HG02798 (cell line): ENCODE data around the gene RNF223.
"Not testable (repeated sequence)": the region's sequence is repeated elsewhere in the genome, so short reads cannot be mapped to it uniquely, and the experiment has no call there.

Experiments
- ATAC-seq: cut with Tn5 transposase; IDR thresholded peaks from one replicate; pipeline ENCODE4 v1.9.1; 2021; ENCODE audit warnings: mild to moderate bottlenecking; ENCODE audit not compliant: unreplicated experiment, poor library complexity

RNF223 gene

DNA sequence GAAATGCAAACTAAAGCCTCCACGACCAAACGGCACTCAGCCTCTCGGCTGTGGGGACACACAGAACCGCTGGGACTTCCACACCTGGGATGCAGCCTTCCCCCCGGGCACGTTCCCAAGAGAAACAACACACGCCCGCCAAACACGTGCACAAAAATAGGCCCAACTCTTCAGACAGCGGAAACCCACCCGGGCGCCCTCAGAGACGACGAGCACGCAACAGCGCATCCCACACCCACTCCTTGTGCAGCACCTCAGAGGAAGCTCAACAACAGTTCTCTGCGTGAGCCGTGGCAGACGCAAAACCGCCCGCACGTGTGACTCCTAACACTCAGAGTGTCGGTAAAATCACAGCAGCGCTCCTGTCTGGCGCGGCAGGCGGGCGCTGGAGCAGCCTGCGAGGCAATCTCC lies 36.5 kb upstream of the RNF223 start:
- no peak for ATAC-seq

DNA sequence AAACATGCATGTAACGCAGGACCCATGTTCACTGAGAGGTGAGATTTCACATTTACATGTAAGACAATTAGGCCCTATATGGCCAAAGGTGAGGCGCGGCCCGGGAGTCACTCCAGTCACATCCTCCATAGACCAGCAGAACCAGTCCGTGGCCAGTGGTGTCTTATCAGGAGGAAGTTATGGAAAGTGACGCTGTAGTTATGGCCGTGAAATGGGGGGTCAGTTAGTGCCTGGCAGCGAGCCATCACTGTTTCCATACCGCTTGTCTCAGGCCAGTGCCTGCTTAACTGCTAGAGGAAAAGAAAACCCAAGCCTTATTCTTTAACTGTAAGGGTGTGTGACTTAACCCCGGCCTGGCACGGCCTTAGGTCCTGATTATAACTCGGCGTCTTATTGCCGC lies 35.6 kb upstream of the RNF223 start:
- no peak for ATAC-seq

DNA sequence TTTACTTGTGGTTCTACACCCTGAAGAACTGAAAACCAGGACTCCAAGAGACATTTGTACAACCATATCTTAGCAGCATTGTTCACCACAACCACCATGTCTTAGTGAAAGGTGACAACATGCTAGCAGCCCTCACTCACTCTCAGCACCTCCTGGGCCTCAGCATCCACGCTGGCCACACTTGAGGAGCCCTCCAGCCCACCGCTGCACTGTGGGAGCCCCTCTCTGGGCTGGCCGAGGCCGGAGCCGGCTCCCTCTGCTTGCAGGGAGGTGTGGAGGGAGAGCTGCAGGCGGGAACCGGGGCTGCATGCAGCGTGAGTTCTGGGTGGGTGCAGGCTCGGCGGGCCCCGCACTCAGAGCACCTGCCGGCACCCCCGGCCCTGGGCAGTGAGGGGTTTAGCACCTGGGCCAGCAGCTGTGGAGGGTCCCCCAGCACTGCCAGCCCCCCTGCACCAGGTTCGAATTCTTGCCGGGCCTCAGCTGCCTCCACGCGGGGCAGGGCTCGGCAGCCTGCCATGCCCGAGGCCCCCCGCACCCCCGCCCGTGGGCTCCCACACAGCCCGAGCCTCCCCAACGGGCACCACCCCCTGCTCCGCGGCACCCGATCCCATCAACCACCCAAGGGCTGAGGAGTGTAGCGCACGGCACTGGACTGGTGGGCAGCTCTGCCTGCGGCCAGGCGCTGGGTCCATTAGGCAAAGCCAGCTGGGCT lies 32.6 kb upstream of the RNF223 start:
- no peak for ATAC-seq

DNA sequence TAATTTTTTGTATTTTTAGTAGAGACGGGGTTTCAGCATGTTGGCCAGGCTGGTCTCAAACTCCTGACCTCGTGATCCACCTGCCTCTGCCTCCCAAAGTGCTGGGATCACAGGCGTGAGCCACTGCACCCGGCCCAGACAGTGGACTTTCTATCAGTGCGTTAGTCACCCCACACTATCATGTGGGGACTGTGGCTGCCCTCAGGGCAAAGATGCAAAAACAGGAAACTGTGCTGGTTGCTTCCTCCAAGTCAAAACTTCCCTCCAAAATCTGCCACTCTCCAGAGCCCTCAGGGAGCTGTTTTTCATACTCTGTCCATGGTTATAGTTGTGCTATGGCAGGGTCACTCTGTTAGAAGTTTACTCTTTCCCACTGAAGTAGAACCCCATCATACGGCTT lies 30.0 kb upstream of the RNF223 start:
- ATAC-seq: not testable (repeated sequence)

DNA sequence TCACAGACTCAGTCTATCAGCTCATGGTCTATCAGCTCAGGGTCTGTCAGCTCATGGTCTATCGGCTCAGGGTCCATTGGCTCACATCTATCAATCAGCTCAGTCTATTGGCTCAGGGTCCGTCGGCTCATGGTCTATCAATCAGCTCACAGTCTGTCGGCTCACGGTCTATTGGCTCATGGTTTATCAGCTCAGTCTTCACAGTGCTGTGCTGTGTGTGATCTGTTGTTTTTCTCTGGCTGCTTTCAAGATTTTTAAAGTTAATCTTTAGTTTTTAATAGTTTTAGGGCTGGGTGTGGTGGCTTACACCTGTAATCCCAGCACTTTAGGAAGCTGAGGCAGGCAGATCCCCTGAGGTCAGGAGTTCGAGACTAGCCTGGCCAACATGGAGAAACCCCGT lies 27.4 kb upstream of the RNF223 start:
- no peak for ATAC-seq

DNA sequence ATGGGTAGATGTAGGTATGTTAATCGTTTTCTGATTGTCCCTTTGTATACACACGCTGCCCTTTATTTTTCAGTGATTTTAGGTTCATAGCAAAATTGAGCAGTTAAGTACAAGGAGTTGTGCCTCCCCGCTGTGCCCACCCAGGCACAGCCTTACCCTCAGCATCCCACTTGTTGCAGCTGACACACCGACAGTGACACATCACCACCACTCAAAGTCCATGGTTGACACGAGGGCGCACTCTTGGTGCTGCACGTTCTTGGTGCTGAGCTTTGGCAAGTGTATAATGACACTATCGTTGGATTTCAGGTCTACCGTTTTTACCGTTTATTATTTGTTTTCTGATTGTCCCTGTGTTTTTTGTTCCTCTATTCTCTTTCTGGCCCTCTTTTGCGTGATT lies 26.2 kb upstream of the RNF223 start:
- ATAC-seq: no peak

DNA sequence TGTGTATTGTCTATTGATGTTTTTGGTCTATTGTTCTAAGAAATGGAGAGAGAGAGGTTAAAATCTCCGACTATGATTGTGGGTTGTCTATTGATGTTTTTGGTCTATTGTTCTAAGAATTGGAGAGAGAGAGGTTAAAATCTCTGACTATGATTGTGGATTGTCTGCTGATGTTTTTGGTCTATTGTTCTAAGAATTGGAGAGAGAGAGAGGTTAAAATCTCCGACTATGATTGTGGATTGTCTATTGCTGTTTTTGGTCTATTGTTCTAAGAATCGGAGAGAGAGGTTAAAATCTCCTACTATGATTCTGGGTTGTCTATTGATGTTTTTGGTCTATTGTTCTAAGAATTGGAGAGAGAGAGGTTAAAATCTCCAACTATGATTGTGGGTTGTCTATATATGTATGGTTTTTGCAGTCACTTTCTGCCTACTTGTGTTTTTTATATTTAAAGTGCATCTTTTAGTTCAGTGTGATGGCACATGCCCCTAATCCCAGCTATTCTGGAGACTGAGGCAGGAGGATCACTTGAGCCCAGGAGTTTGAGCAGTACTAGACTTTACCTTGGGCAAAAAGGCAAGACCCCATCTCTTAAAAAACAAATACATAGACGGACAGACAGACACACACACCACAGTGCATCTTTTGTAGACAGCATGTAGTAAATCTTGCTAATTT lies 25.5 kb upstream of the RNF223 start:
- no peak for ATAC-seq

DNA sequence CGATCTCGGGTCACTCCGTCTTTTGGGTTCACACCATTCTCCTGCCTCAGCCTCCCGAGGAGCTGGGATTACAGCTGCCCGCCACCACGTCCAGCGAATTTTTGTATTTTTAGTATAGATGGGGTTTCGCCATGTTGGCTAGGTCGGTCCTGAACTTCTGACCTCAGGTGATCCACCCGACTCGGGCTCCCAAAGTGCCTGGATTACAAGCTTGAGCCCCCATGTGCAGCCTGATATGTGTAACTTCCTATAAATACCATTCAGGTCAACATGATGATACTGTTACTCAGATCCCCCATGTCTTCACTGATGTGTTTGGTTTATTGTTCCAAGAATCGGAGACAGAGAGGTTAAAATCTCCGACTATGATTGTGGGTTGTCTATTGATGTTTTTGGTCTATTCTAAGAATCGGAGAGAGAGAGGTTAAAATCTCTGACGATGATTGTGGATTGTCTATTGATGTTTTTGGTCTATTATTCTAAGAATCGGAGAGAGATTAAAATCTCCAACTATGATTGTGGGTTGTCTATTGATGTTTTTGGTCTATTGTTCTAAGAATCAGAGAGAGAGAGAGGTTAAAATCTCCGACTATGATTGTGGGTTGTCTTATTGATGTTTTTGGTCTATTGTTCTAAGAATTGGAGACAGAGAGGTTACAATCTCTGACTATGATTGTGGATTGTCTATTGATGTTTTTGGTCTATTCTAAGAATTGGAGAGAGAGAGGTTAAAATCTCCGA lies 24.7 kb upstream of the RNF223 start:
- no peak for ATAC-seq

DNA sequence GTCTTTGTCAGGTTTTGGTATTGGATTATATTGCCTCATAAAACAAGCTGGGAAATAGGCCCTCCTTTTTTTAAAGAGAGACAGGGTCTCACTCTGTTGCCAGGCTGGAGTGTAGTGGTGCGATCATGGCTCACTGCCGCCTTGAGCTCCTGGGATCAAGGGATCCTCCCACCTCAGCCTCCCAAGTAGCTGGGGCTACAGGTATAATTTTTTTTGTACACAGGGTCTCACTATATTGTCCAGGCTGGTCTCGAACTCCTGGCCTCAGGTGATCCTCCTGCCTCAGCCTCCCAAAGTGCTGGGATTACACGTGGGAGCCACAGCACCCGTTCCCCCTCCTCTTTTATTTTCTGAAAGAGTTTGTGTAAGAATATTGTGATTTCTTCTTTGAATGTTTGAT lies 22.0 kb upstream of the RNF223 start:
- not testable (repeated sequence) for ATAC-seq

DNA sequence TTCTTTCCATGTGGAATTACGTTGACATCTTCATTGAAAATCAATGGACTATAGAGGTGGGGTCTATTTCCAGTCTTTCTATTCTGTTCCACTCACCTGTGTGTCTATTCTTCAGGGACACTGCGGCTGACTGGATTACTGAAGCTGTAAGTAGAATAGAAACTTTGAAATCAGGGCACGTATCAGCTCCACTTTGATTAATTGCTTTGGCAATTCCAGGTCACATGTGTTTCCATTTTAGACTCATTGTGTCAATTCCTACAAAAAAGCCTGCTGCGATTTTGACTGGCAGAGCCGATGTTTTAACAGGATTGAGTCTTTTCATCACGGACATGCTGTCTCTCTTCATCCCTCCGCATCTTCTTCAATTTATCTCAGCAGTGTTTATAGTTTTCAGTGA lies 20.9 kb upstream of the RNF223 start:
- ATAC-seq: no peak

DNA sequence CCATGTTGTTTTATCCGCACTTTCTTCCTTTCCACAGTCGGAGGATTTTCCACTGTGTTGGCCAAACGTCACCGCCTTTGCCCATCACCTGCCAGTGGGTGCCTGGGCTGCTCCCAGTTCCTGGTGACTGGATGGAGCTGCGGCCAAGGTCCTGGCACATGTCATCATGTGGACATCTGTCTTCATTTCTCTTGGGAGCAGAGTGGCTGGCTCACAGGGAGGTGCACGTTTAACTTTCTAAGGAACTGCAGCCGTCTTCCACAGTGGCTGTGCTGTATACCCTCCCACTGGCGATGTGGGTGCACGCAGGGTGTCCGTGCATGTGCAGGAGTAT lies 19.5 kb upstream of the RNF223 start:
- no peak for ATAC-seq

DNA sequence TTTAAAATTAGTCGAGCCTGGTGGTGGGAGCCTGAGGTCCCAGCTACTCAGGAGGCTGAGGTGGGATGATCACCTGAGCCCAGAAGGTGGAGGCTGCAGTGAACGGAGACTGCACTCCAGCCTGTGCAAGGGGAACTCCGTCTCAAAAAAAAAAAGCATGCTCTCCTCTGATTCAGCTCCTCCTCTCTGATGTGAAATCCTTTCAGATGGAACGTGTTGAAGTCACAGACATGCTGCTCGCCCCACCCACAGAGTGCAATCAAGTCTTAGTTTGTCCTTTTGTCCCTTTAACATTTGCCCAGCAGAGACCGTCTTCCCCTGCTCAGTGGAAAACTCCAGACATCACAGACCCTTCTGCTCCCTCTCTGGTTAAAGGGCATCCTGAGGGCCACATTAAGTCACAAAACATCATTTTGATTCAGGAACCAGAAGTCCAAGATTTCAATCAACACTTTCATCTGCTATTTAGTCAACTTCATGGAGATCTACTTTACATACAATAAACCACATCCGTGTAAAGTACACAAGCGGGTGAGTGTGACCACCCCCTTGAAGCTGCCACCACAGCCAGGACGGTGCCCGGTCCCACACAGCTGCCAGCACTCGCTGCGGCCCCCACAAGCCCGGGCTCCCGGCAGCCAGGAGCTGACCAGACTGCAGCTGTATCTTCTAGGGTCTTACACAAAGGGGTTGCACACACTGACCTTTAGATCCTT lies 18.9 kb upstream of the RNF223 start:
- no peak for ATAC-seq

DNA sequence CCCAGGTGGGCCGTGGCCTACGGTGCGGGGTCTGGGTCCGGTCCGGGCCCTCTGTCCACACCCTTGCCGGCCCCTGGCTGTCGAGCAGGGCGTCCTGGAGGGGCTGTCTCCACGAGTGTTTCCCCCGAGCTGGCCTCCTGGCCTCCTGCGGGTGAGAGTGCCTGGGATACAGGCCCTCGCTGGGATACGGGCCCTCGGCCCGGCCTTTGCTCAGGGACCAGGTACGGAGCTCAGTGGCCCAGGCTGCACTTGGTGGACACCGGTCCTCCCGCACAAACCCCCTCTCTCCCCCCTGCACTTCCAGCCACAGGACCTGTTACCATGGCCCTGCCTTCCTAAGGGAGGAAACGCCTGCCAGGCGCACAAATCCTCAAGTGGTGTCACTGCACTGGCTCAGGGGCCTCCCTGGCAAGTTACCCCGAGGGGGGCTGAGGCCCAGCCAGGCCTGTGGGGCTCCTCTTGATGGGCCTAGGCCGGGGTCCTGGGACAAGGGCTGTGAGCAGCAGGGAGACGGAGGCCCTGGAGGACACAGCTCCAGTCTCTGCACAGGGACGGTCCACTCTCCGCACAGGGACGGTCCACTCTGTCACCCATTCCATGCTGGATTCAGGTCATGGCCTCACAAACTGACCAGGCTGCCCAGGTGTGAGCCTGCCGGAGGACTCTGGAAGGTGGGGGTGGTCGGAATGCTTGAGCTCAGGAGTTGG lies 18.2 kb upstream of the RNF223 start:
- ATAC-seq: no peak

DNA sequence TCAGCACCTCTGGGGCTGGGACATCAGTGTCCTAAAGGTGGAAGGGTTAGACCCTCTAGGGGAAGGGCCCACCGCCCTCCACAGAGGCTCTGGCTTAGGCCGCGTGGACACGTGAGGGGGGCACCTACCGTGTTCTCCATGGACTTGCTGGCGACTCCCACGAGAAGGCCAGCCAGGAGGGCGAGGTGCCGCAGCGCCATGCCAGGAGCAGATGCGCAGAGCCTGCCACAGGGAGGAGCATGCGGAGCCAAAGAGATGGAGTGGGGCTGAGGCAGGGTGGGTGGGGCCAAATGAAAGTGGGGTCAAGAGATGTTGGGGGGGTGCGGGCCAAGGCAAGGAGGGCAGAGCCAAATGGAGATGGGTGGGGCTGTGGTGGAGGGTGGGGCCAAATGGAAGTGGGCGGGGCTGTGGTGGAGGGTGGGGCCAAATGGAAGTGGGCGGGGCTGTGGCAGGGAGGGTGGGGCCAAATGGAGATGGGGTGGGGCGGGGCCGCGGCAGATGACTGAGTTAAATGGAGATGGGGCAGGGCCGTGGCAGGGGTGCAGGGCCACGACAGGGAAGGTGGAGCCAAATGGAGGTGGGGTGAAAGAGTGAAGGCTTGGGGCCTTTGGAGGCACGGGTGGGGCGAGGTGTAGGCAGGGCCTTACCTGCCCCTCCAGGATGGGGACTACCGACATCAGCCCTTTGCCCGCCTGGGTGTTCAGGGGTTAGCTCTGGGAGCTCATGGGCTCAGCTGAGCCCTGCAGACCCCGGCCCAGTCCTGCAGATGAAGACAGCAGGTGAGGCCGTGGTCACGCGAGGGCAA lies 17.4 kb upstream of the RNF223 start:
- ATAC-seq: no peak

DNA sequence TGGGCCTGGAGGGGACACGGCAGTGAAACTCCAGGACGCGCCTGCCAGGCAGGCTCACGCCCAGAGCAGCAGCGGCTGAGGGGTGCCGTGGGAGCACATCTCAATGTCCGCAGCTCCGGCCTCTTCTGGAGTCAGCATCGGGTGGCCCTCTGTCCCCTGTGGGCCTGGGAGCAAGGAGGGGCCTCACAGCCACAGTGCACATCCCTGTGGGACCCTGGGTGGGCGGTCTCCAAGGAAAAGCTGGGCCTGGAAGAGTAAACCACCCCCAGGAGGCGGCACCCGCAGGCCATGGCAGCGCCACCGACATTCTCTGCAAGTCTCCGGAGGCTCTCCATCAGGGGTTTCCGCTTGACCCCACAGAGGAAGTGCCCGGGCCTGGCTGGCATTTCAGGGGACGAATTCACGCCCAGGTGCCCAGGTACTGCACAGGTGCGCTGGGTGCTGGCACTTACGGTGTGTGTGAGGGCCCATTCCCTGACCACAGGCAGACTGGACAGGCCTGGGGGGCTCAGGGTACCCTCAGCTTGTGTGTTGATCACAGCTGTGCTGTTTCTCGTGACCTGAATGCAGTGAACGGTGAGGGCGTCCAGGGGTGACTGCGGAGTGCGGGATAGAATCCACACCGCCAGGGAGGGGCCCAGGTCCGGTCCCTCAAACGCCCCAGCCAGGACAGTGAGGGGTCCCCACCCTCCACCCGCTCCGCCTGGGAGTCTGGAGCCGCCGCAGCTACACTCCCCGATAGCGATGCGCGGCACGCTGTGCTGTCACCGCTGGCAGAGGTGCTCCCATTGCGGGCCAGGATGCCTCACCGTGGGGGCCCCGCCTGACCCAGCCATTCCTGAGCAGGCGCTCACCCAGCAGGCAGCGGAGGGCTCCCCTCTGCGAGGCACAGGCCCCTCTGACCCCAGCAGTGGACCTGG lies 16.6 kb upstream of the RNF223 start:
- no peak for ATAC-seq

DNA sequence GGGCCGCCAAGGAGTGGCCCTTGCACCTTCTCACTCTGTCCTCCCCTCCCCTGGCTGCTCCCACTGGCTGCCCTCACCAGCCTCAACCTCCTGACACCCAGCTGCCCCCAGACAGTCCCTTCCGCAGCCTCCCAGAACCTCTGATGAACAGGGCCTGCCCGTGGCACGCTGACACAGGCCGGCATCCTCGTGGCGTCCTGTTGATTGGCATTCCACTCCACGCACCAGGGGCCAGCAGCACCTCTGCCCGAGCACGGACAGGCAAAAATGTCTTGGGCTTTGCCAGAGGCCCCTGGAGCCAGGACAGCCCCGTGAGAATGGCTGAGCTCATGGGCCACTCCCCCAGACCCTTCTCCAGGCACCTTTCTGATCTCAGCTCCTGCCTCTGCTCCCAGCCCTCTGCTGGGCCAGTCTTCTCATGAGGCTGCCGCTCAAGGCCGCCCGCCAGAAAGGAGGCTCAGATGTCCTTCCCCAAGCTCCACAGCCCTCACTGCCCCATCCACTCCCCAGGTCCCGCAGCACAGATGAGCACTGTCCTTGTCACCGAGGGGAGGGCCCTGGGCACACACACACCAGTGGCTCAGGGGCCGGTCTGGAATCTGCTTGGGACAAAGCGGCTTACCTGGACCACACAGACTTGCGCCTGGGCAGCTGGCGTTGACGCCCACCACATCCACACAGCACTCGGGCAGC lies 15.8 kb upstream of the RNF223 start:
- no peak for ATAC-seq

DNA sequence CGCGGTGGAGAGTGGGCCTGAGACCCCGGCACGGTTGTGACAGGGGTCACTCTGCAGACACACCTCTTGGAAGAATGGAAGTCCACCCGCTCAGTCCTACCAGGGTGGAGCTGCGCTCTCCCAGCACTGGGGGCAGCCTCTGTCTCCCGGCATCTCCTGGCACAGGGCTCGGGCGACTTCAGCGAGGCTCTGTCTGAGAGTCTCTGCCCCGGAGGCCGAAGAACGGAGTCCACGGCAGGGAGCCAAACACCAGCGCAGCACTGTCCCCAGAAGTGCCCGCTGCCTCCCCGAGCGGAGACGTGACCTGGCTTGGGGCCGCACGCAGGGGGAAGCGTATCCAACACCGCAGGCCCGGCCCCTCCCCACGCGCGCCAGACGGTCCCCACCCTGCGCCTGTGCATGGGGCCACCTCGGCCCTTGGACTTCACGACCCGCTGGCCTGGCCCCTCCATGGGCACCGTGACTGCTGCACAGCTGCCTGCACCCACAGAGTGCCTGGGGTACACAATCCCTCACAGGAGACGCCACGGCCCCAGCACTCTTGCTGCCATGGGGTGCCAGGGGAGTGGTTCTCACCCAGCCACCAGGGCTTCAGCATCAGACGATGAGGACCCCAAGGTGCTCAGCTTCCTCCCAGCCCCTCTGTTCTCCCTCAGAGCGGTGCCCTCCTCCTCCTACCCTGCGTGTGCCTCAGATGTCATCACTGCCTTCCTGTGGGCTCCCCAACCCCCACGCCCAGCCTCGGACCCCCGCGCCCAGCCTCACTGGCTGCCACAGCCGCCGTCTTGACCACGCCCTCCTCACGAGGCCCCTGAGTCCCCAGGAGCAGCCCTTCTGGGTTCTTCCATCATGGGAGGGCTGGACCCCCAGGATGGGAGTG lies 14.9 kb upstream of the RNF223 start:
- no peak for ATAC-seq
